CD4-positive, alpha-beta T cell treated with Interleukin-12 subunit alpha and Interleukin-12 subunit beta, for 1 hour (primary cell): Measurements from ENCODE around the gene ZDHHC9.

Source experiments
- DNase-seq: peaks from one replicate; pipeline ENCODE4 v3.0.0-alpha.2; 2020

ZDHHC9 gene

DNA sequence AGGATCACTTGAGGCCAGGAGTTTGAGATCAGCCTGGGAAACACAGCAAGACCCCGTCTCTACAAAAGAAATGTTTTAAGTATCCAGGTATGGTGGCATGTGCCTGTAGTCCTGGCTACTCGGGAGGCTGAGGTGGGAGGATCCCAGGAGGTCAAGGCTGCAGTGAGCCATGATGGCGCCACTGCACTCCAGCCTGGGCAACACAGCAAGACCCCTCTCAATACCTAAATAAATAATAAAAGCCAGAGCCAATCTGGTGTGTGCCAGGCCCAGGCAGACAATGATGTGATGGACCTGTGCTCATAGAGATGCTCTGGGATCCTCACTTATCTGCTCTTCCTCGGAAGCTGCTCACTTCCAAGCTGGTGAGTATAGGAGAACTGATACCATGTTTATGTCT is 82.1 kb downstream of the ZDHHC9 start:
- DNase-seq, result no peak

DNA sequence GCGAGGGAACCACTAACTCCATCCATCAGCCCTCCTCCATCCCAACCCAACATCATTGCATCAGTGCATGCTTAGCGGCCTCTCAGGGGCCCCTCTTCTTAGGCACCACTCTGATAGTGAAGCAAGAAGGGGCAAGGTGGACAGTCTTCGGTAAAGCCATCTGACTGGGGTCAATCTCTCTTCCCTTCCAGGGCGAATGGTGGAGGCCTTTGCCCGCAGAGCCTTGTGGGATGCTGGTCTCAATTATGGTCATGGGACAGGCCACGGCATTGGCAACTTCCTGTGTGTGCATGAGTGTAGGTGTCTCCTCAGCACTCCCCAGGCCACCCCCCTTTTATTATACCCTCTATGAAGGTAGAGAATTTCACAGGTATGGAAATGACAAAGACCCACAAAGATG is 82.7 kb downstream of the ZDHHC9 start:
- no peak for DNase-seq

DNA sequence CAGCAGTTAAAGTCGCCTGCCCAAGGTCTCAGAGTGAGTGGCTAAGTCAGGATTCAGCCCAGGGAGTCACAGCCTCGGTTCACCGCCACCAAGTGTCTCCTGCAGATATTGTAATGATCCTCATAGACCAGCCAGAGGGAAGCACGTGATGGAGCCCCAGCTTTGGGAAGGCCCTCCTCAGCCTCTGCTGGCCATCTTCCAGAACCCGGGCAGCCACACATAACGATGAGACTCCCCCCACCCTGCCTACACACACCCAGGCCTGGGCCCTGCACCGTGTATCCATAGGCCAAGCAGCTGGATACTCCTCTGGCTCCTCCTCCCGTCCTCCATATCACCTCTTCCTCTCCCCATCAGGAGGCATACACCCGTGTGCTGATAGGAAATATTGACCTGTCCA is 83.5 kb downstream of the ZDHHC9 start:
- no peak for DNase-seq

DNA sequence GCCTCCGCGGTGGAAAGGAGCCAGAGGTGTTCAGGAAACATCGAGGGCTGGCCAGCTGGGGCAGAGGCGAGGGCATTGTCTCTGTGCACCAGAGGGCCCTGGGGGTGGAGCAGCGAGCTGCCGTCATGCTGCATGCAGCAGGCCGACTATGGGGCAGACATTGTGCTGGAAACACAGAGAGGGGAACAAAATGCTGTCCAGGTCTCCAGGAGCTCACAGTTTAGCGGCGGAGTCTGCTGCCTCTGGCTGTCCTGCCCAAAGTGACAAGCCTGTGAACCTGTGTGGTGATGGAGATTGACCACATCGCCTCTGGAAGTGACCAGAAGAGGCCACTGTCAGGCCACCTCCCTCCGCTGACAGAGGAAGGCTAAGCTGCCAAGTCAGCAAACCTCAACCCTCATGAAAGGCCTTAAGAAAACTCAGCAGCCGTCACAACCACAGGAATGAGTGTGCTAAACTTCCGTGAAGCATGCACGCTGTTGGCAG is 84.1 kb downstream of the ZDHHC9 start:
- DNase-seq, result peak; percentile 61

DNA sequence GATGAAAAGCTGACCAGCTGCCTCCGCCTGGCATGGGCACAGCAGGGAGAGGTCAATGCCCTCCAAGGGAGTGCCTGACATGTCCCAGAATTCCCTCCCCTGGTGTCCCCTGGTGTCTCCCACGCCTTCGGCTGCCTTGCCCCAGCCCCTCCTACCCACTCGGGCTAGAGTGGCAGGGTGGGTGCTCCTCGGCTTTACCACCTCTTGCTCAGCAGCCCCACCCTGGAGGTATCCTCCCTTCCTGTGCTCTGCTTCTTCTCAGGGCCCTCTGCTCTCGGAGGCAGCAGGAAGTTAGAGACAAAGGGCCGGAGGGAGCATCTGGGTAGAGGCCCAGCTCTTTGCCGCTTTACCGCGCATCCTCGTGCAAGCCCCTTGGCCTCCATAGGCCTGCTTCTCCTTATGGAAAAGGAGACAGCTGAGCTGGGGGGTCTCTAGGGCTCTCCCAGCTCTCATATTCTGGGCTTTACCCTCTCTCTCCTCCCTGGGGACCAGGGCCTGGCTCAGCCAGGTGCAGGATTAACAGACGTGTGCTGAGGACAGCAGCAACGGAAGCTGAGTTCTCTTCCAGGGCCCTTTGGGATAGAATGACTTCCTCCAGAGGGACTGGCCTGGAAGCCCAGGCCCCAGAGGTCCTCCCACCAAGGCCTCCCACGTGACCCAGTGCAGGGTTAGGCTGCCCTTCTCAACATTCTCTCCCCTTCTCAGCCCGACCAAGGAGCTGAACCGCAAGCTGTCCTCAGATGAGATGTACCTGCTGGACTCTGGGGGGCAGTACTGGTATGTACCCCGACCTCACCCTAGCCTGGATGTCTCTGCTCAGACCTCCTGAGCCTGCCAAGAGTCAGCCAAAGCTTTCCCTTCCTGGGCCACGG is 87.7 kb downstream of the ZDHHC9 start:
- peak; percentile 37 for DNase-seq

DNA sequence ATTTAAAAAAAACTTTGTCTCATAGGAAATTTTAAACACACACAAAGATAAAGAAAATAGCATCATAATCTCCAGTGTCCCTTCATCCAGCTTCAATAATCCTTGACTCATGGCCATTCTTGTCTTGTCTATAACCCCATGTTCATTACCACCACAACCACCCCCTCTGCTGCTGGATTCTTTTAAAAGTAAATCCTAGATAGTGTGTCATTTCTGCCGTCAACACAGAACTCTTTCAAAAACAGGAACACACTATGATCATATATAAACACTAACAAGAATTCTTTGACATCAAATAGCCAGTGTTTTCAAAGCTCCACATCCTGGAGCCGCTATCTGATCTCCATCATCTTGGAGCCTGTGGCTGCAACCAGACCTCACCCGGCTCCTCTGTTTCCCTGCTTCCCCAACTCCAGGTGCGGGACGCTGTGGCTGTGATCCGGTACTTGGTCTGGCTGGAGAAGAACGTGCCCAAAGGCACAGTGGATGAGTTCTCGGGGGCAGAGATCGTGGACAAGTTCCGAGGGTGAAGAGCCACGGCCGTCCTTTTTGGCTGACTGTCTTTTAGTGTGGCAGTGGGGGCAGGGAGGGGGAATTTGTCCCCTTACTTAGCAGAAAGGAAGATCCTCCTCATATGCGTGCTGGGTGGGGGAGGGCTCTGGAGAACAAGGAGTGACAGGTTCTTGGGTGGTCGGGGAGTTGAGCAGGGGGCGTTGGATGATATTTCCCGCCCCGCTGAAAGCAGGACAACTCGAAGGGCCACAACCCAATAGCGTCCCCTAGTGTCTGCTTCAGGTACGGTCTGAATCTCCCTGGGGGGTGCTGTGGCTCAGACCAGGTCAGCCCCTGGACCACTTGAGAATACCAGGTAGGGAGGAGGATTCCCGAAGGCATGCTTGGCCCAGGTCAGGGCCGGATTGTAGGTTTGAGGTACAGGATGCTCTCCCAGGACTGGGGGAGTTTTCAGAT is 89.3 kb downstream of the ZDHHC9 start:
- DNase-seq, result no peak
